ENCODE measurements around the gene C9orf50.

C9orf50 gene

GRCh38 chr9:129630967-129631673 is 10.2 kb upstream of the C9orf50 start:
- no peak for DNase-seq

- no peak for DNase-seq
Observed at GRCh38 chr9:129629251-129629820, 8.4 kb upstream of the C9orf50 start.

- no peak for DNase-seq
Observed at GRCh38 chr9:129628709-129629108, 7.8 kb upstream of the C9orf50 start.

- peak; percentile 86 to 91 for DNase-seq
Observed at GRCh38 chr9:129627556-129628440, 6.9 kb upstream of the C9orf50 start.

GRCh38 chr9:129626625-129627284 is 5.9 kb upstream of the C9orf50 start:
- no peak for DNase-seq

- DNase-seq, result peak; percentile 70 to 82
Observed at GRCh38 chr9:129626079-129626624, 5.3 kb upstream of the C9orf50 start, which contains the start of gene NTMT1. TSS of gene NTMT1 (plus strand) at chr9:129626163. CDS start at chr9:129632704, 6,541 bp downstream.

- peak in 1 of 2 experiments; percentile 22 for DNase-seq
Observed at GRCh38 chr9:129624947-129625346, 4.0 kb upstream of the C9orf50 start.

- peak; percentile 36 to 70 for DNase-seq
Observed at GRCh38 chr9:129624168-129624759, 3.4 kb upstream of the C9orf50 start.

GRCh38 chr9:129623331-129623730 is 2.4 kb upstream of the C9orf50 start:
- DNase-seq, result no peak

GRCh38 chr9:129619787-129620668 is 873 bp downstream of the C9orf50 start:
- peak in 1 of 2 experiments; percentile 70 for DNase-seq

- DNase-seq, result peak; percentile 54 to 81
Observed at GRCh38 chr9:129617167-129617566, 3.7 kb downstream of the C9orf50 start.

- DNase-seq, result no peak
Observed at GRCh38 chr9:129615407-129616285, 5.3 kb downstream of the C9orf50 start.

GRCh38 chr9:129614932-129615331 is 6.0 kb downstream of the C9orf50 start:
- DNase-seq, result no peak

GRCh38 chr9:129613520-129614175 is 7.3 kb downstream of the C9orf50 start:
- DNase-seq, result peak; percentile 70 to 89

- no peak for DNase-seq
Observed at GRCh38 chr9:129612815-129613519, 7.9 kb downstream of the C9orf50 start.

GRCh38 chr9:129612123-129612522 is 8.8 kb downstream of the C9orf50 start:
- DNase-seq, result no peak

- DNase-seq, result no peak
Observed at GRCh38 chr9:129611307-129611800, 9.5 kb downstream of the C9orf50 start.

- peak in 1 of 2 experiments; percentile 65 for DNase-seq
Observed at GRCh38 chr9:129610473-129611306, 10.2 kb downstream of the C9orf50 start.

All from NCI-H524 (cell line).